ENCODE measurements around the gene C16orf92.
"Not testable (repeated sequence)": the region's sequence is repeated elsewhere in the genome, so short reads cannot be mapped to it uniquely, and the experiment has no call there.

The C16orf92 gene

GRCh38 chr16:30009990-30010843 lies 12.8 kb upstream of the C16orf92 start:
- H3K9me3 ChIP-seq (ENCODE audit: insufficient read depth, low read length): no peaks in the 10 kb centered on the region
- TF ChIP-seq EZH2phosphoT487 (conservative IDR thresholded peaks at IDR 0.05; ENCODE audit: low read length) (no peak), CTCF (IDR thresholded peaks at IDR 0.05; ENCODE audit: insufficient read depth, low read length, poor library complexity, severe bottlenecking) (no peak)
- H3K9me2 ChIP-seq (replicated peaks; ENCODE audit: insufficient read depth, low read length): no peaks in the 10 kb centered on the region
- no peaks in the 10 kb centered on the region for H3F3A ChIP-seq (ENCODE audit: insufficient read depth)
- H3K9ac ChIP-seq (ENCODE audit: low read length): peak overlapping the region; percentile 14; the same call in 1 of the 2 replicates
- no peaks in the 10 kb centered on the region for H3K36me3 ChIP-seq (ENCODE audit: low read length)
- H3K4me2 ChIP-seq (ENCODE audit: low read depth, low read length, poor library complexity, severe bottlenecking): peak overlapping the region; percentile 50
- no peak overlapping the region for H3K27ac ChIP-seq (ENCODE audit: low read depth, low read length)
- H2AFZ ChIP-seq (ENCODE audit: low read depth, low read length, severe bottlenecking): no peak overlapping the region
- H3K79me2 ChIP-seq (ENCODE audit: insufficient read depth, low read length): no peaks in the 10 kb centered on the region
- H3K4me3 ChIP-seq (ENCODE audit: insufficient read depth, low read length, poor library complexity, severe bottlenecking): no peak overlapping the region
- no peaks in the 10 kb centered on the region for H3K27me3 ChIP-seq (ENCODE audit: low read length)
- H4K20me1 ChIP-seq (ENCODE audit: low read depth, low read length): no peaks in the 10 kb centered on the region

GRCh38 chr16:30010844-30011713 lies 11.9 kb upstream of the C16orf92 start, which contains the start of gene DOC2A:
DOC2A (minus strand) TSS chr16:30011027; CDS start chr16:30010222, 805 bp downstream.
- Histone ChIP-seq H3K9me3 (ENCODE audit: insufficient read depth, low read length) (no peaks in the 10 kb centered on the region), H3K27ac (ENCODE audit: low read depth, low read length) (no peak within 1 kb of the TSS), H3K36me3 (ENCODE audit: low read length) (no peaks in the 10 kb centered on the region), H4K20me1 (ENCODE audit: low read depth, low read length) (no peaks in the 10 kb centered on the region), H3K4me3 (ENCODE audit: insufficient read depth, low read length, poor library complexity, severe bottlenecking) (no peak within 1 kb of the TSS), H3K4me2 (ENCODE audit: low read depth, low read length, poor library complexity, severe bottlenecking) (peak within 1 kb of the TSS; percentile 50), H3K9ac (ENCODE audit: low read length) (peak within 1 kb of the TSS; percentile 14; the same call in 1 of the 2 replicates), H3K27me3 (ENCODE audit: low read length) (no peaks in the 10 kb centered on the region), H3K79me2 (ENCODE audit: insufficient read depth, low read length) (no peaks in the 10 kb centered on the region), H3K9me2 (replicated peaks; ENCODE audit: insufficient read depth, low read length) (no peaks in the 10 kb centered on the region), H3F3A (ENCODE audit: insufficient read depth) (no peaks in the 10 kb centered on the region), H2AFZ (ENCODE audit: low read depth, low read length, severe bottlenecking) (no peak within 1 kb of the TSS)
- TF ChIP-seq CTCF (IDR thresholded peaks at IDR 0.05; ENCODE audit: insufficient read depth, low read length, poor library complexity, severe bottlenecking): no peak
- TF ChIP-seq EZH2phosphoT487 (conservative IDR thresholded peaks at IDR 0.05; ENCODE audit: low read length): no peak

- no peaks in the 10 kb centered on the region for H3K9me2 ChIP-seq (replicated peaks; ENCODE audit: insufficient read depth, low read length)
- H3K9ac ChIP-seq (ENCODE audit: low read length): no peak overlapping the region
- no peaks in the 10 kb centered on the region for H3K36me3 ChIP-seq (ENCODE audit: low read length)
- no peak overlapping the region for H3K27ac ChIP-seq (ENCODE audit: low read depth, low read length)
- no peak overlapping the region for H3K4me3 ChIP-seq (ENCODE audit: insufficient read depth, low read length, poor library complexity, severe bottlenecking)
- H2AFZ ChIP-seq (ENCODE audit: low read depth, low read length, severe bottlenecking): no peak overlapping the region
- no peaks in the 10 kb centered on the region for H3K79me2 ChIP-seq (ENCODE audit: insufficient read depth, low read length)
- H4K20me1 ChIP-seq (ENCODE audit: low read depth, low read length): no peaks in the 10 kb centered on the region
- no peaks in the 10 kb centered on the region for H3K9me3 ChIP-seq (ENCODE audit: insufficient read depth, low read length)
- no peaks in the 10 kb centered on the region for H3F3A ChIP-seq (ENCODE audit: insufficient read depth)
- TF ChIP-seq EZH2phosphoT487 (conservative IDR thresholded peaks at IDR 0.05; ENCODE audit: low read length) (no peak), CTCF (IDR thresholded peaks at IDR 0.05; ENCODE audit: insufficient read depth, low read length, poor library complexity, severe bottlenecking) (no peak)
- no peak overlapping the region for H3K4me2 ChIP-seq (ENCODE audit: low read depth, low read length, poor library complexity, severe bottlenecking)
- H3K27me3 ChIP-seq (ENCODE audit: low read length): no peaks in the 10 kb centered on the region
These were observed 11.1 kb upstream of the C16orf92 start for GRCh38 chr16:30011714-30012504.

- H3K36me3 ChIP-seq (ENCODE audit: low read length); H4K20me1 ChIP-seq (ENCODE audit: low read depth, low read length); H3K27me3 ChIP-seq (ENCODE audit: low read length); H3K9me3 ChIP-seq (ENCODE audit: insufficient read depth, low read length); H3K27ac ChIP-seq (ENCODE audit: low read depth, low read length); H3K9me2 ChIP-seq (replicated peaks; ENCODE audit: insufficient read depth, low read length); H3K4me3 ChIP-seq (ENCODE audit: insufficient read depth, low read length, poor library complexity, severe bottlenecking); H3K9ac ChIP-seq (ENCODE audit: low read length); H3K79me2 ChIP-seq (ENCODE audit: insufficient read depth, low read length); H3F3A ChIP-seq (ENCODE audit: insufficient read depth); H3K4me2 ChIP-seq (ENCODE audit: low read depth, low read length, poor library complexity, severe bottlenecking); H2AFZ ChIP-seq (ENCODE audit: low read depth, low read length, severe bottlenecking): not testable (repeated sequence)
These were observed 10.4 kb upstream of the C16orf92 start for GRCh38 chr16:30012598-30012997.

- H3K27me3 ChIP-seq (ENCODE audit: low read length); H3K9me2 ChIP-seq (replicated peaks; ENCODE audit: insufficient read depth, low read length); H3F3A ChIP-seq (ENCODE audit: insufficient read depth); H2AFZ ChIP-seq (ENCODE audit: low read depth, low read length, severe bottlenecking); H3K36me3 ChIP-seq (ENCODE audit: low read length); H3K4me3 ChIP-seq (ENCODE audit: insufficient read depth, low read length, poor library complexity, severe bottlenecking); H3K9me3 ChIP-seq (ENCODE audit: insufficient read depth, low read length); H3K27ac ChIP-seq (ENCODE audit: low read depth, low read length); H4K20me1 ChIP-seq (ENCODE audit: low read depth, low read length); H3K4me2 ChIP-seq (ENCODE audit: low read depth, low read length, poor library complexity, severe bottlenecking); H3K9ac ChIP-seq (ENCODE audit: low read length); H3K79me2 ChIP-seq (ENCODE audit: insufficient read depth, low read length): not testable (repeated sequence)
These were observed 7.5 kb upstream of the C16orf92 start for GRCh38 chr16:30015450-30015849.
